ENCODE measurements around the gene MOSMO.
"Not testable (repeated sequence)": the region's sequence is repeated elsewhere in the genome, so short reads cannot be mapped to it uniquely, and the experiment has no call there.

Gene MOSMO

DNA sequence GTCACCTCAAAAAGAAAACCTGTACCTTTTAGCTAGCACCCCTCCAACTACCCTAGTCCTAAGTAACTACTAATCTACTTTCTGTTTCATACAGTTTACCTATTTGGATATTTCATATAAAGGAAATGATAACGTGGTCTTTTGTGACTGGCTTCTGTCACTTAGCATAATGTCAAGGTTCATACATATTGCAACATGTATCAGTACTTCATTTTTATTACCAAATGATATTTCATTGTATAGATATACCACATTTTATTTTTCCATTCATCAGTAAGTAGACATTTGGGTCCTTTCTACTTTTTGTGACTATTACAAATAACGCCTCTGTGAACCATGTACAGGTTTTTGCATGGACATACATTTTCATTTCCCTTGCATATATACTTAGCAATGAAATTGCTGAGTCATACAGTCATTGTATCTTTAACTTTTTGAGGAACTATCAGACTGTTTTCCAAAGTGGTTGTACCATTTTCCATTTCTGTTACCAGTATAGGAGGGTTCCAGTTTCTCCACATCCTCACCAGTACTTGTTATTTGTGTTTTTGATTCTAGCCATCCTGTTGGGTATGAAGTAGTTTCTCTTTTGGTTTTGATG lies 23.7 kb downstream of the MOSMO start:
- no peak overlapping the region for H3K4me3 ChIP-seq (ENCODE audit: low read depth, low read length)
- DNase-seq (ENCODE audit: low read depth): no peak
- TF ChIP-seq, protein P1, sequence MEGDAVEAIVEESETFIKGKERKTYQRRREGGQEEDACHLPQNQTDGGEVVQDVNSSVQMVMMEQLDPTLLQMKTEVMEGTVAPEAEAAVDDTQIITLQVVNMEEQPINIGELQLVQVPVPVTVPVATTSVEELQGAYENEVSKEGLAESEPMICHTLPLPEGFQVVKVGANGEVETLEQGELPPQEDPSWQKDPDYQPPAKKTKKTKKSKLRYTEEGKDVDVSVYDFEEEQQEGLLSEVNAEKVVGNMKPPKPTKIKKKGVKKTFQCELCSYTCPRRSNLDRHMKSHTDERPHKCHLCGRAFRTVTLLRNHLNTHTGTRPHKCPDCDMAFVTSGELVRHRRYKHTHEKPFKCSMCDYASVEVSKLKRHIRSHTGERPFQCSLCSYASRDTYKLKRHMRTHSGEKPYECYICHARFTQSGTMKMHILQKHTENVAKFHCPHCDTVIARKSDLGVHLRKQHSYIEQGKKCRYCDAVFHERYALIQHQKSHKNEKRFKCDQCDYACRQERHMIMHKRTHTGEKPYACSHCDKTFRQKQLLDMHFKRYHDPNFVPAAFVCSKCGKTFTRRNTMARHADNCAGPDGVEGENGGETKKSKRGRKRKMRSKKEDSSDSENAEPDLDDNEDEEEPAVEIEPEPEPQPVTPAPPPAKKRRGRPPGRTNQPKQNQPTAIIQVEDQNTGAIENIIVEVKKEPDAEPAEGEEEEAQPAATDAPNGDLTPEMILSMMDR (conservative IDR thresholded peaks at IDR 0.05; ENCODE audit: low read depth, low read length): no peak

DNA sequence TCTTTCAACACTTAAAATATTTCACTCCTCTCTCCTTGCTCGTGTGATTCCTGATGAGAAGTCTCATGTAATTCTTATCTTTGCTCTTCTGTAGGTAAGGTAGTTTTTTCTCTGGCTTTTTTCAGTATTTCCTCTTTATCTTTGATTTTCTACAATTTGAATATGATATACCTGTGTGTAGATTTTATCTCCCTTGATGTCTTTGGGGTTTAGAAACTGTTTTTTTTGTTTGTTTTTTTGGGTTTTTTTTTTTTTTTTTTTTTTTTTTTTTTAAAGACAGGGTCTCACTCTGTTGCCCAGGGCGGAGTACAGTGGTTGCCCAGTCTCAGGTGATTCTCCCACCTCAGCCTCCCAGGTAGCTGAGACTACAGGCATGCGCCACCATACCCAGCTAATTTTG lies 26.6 kb downstream of the MOSMO start:
- no peak for DNase-seq (ENCODE audit: low read depth)
- TF ChIP-seq, protein P1 (conservative IDR thresholded peaks at IDR 0.05; ENCODE audit: low read depth, low read length): no peak
- no peak overlapping the region for H3K4me3 ChIP-seq (ENCODE audit: low read depth, low read length)

DNA sequence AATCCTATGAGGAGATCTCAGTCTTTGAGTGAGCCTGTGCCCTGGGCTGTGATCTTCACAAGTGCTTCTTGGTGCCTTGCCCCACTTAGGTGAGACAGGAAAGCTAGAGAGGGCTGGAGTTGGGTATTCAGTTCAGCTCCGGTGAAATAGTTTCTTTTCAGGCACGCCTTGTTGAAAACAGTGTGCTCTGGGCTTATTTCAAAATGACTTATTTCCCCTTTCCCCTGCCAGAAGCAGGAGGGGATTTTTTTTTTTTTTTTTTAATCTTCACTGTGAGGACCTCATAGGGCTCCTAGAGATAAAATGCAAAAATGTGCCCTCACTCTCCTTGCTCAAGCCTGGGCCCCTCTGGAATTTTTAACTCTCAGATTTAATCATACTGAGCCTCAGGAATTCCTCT lies 27.2 kb downstream of the MOSMO start:
- TF ChIP-seq, protein P1 (conservative IDR thresholded peaks at IDR 0.05; ENCODE audit: low read depth, low read length): no peak
- no peak for DNase-seq (ENCODE audit: low read depth)
- H3K4me3 ChIP-seq (ENCODE audit: low read depth, low read length): no peak overlapping the region

DNA sequence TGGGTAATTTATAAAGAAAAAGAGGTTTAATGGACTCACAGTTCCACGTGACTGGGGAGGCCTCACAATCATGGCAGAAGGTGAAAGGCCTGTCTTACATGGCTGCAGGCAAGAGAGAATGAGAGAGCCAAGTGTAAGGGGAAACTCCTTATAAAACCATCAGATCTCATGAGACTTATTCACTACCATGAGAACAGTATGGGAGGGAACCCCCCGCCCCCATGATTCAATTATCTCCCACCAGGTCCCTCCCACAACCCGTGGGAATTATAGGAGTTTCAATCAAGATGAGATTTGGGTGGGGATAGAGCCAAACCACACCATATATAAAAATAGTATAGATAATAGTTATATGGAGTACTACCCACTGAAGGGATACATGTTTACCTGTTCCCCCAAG lies 36.0 kb downstream of the MOSMO start:
- DNase-seq (ENCODE audit: low read depth): not testable (repeated sequence)

DNA sequence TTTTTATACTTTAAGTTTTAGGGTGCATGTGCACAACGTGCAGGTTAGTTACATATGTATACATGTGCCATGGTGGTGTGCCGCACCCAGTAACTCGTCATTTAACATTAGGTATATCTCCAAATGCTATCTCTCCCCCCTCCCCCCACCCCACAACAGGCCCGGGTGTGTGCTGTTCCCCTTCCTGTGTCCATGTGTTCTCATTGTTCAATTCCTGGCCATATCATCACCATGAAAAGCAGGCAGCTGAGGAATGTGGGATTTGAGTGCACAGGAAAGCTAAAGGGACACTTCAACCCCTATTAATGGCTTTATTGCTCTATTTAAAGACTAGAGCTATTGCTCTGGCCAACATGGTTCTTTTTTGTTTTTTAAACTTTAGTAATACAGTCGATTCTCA lies 38.0 kb downstream of the MOSMO start:
- DNase-seq (ENCODE audit: low read depth); H3K4me3 ChIP-seq (ENCODE audit: low read depth, low read length): not testable (repeated sequence)

More for the DNA sequence above, 36.0 kb downstream of the MOSMO start:
- H3K4me3 ChIP-seq (ENCODE audit: low read depth, low read length): not testable (repeated sequence)

DNA sequence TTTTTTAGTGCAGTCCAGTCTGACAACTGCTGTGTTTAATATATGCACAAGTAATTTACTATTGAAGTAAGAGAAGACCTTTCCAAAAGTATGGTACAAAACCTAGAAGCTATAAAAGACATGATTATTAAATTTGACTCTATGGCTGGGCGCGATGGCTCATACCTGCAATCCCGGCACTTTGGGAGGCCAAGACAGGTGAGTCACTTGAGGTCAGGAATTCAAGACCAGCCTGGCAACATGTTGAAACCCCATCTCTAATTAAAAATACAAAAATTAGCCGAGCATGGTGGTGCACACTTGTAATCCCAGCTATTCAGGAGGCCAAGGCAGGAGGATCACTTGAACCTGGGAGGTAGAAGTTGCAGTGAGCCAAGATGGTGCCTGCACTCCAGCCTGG lies 43.1 kb downstream of the MOSMO start:
- TF ChIP-seq, protein P1 (conservative IDR thresholded peaks at IDR 0.05; ENCODE audit: low read depth, low read length): no peak
- no peak for DNase-seq (ENCODE audit: low read depth)
- no peak overlapping the region for H3K4me3 ChIP-seq (ENCODE audit: low read depth, low read length)

DNA sequence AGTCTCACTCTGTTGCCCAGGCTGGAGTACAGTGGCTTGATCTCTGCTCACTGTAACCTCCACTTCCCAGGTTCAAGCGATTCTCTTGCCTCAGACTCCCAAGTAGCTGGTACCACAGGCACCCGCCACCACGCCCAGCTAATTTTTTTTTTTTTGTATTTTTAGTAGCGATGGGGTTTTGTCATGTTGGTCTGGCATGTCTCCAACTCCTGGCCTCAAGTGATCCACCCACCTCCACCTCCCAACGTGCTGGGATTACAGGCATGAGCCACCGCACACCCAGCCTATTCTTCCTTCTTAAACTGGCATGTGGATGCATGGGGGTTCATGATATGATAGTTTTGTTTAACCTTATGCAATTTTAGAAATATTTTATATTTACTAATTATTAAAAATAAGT lies 45.1 kb downstream of the MOSMO start:
- DNase-seq (ENCODE audit: low read depth): no peak
- TF ChIP-seq, protein P1 (conservative IDR thresholded peaks at IDR 0.05; ENCODE audit: low read depth, low read length): no peak
- H3K4me3 ChIP-seq (ENCODE audit: low read depth, low read length): no peak overlapping the region

DNA sequence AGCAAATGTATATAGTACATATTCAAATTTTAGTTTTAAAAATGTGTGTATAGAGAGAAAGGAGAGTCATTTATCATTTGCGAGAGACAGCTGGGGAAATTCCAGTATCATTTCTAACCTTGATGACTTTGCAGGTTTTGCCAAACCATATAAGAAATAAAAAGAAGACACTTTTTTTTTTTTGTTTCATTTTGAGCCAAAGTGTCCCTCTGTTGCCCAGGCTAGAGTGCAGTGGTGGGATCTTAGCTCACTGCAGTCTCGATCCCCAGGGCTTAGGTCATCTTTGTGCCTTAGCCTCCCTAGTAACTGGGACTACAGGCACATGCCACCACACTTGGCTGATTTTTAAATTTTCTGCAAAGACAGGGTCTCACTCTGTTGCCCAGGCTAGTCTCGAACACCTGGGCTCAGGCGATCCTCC lies 46.0 kb downstream of the MOSMO start:
- TF ChIP-seq, protein P1 (conservative IDR thresholded peaks at IDR 0.05; ENCODE audit: low read depth, low read length): no peak
- no peak overlapping the region for H3K4me3 ChIP-seq (ENCODE audit: low read depth, low read length)
- DNase-seq (ENCODE audit: low read depth): no peak
